Loucy (cell line): Measurements from ENCODE around the gene RNPS1.

Experiments used
- EZH2phosphoT487 ChIP-seq: fragments of 200-600 bp; IDR thresholded peaks from 2 replicates; pipeline ENCODE4 v1.6.1; 2018; ENCODE audit warnings: antibody characterized with exemption, mild to moderate bottlenecking, moderate library complexity, borderline replicate concordance
- TF ChIP-seq, protein P1 (sequence below): fragments of 200-600 bp; sonication (generic); conservative IDR thresholded peaks from 2 replicates; pipeline ENCODE4 v1.5.1; 2014; ENCODE audit warnings: mild to moderate bottlenecking, antibody characterized with exemption, low read length

GRCh38 chr16:2231016-2231931 lies 36.7 kb downstream of the RNPS1 start:
- TF ChIP-seq, protein P1, sequence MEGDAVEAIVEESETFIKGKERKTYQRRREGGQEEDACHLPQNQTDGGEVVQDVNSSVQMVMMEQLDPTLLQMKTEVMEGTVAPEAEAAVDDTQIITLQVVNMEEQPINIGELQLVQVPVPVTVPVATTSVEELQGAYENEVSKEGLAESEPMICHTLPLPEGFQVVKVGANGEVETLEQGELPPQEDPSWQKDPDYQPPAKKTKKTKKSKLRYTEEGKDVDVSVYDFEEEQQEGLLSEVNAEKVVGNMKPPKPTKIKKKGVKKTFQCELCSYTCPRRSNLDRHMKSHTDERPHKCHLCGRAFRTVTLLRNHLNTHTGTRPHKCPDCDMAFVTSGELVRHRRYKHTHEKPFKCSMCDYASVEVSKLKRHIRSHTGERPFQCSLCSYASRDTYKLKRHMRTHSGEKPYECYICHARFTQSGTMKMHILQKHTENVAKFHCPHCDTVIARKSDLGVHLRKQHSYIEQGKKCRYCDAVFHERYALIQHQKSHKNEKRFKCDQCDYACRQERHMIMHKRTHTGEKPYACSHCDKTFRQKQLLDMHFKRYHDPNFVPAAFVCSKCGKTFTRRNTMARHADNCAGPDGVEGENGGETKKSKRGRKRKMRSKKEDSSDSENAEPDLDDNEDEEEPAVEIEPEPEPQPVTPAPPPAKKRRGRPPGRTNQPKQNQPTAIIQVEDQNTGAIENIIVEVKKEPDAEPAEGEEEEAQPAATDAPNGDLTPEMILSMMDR: no peak
- no peak for TF ChIP-seq EZH2phosphoT487
